GM18526 (cell line): ENCODE data around the gene MYO1B.

Experiments used
- POLR2A ChIP-seq: IDR thresholded peaks from 3 replicates; pipeline ENCODE4 v1.6.1; 2011; ENCODE audit not compliant: insufficient read length; ENCODE audit errors: extremely low read depth

Gene MYO1B

DNA sequence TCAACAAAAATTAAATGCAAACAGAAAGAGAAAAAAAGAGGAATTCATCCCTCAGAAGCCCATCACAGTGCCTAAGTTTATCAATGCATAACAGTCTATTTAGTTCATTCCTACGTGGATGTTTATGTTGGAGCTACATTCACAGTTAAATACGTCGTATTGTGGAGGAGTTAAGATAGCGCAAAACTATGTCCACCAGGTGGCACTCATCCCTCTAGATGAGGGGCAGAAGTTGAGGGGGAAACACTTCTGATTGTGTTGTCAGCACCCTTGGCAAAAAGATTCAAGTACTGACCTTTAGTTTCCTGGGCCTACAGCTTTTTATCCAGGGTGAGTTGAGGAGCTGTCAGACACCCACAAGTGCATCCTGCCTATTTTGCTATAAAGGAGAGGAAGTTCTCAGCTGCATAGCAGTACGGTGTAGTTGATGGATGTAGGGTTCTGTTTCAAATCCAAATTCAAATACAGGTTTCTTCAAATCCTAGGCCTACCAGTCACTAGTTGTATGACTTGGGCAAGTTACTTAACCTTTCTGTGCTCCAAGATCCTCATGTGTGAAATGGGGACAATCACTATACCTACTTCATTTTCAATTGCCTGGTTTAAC, 26.8 kb upstream of the MYO1B start:
- no peak for TF ChIP-seq POLR2A

DNA sequence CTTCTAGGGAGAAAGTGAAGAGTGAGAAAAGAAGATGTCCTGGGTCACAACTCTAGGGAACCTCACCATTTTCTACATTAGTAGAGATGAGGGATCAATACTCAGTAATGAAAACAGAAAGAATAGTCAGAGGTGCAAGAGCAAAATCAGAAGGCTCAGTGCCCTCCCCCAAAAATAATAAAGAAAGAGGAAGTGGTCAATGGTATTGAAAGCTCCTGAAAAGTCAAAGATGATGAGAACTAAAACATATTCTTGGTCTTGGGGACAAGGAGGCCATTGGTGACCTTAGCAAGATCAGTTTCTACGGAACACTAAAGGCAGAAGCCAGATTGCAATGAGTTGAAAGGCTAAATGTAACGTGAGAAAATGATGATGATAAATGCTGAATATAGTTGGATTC, 24.5 kb upstream of the MYO1B start:
- TF ChIP-seq POLR2A: no peak

- TF ChIP-seq POLR2A: no peak
These were observed 23.5 kb upstream of the MYO1B start for GRCh38 chr2:191221666-191222065.

DNA sequence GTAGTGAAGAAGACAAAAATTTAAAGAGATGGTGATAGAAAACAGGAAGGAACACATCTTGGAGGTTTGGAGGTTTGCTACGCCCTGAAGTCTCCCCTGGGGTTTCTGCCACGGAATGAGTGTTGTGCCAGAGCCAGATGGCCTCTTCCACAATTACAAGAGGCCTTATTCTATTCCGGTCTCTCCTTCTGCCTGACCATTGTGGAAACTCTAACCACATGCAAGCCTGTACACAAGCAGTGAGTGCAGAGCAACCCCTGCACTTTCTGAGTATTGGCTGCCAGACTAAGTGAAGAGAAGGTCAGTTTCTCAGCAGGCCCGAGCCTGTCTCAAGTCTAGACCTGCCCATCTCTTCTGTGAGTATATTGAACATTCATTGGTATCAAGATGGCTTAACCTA, 22.7 kb upstream of the MYO1B start:
- TF ChIP-seq POLR2A: no peak

DNA sequence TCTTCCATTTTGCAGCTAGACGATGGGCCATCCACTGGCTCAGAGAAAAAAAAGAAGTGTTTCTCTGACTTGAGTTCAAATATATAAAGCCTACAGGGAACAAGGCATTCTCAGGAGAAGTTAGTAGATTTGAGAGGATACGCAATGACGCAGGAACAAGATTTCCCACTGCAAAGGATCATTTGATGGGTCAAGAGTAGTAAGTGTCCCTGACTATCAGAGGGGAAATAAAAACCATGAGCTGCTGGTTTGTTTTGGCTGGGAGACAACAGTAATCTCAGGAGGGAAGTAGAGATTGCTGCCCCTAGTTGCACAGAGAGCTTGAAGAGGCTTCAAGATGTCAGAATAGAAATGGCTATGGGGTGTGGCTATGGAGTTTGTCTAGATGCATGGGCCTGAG, 22.3 kb upstream of the MYO1B start:
- no peak for TF ChIP-seq POLR2A

DNA sequence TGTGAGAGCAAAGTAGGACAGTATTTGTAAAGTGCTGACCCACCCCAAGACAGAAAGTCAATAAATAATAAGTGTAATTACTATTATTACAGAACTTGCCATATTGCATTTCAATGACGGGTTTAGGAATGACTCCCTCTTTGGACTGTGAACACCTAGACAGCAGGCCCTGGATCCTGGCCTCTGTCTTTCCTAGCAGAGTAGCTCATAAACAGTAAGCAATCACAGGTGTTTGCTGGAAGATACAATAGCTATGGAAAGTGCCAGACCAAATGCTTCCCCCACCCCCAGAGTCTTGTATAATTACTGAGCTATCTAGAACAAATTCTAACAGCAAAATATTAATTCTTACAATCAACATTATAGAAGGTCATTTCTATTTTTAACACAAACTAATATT, 20.1 kb upstream of the MYO1B start:
- TF ChIP-seq POLR2A: no peak

- no peak for TF ChIP-seq POLR2A
These were observed 19.5 kb upstream of the MYO1B start for GRCh38 chr2:191225690-191226089.

- TF ChIP-seq POLR2A: no peak
These were observed 19.0 kb upstream of the MYO1B start for GRCh38 chr2:191226196-191226595.

- no peak for TF ChIP-seq POLR2A
These were observed 16.9 kb upstream of the MYO1B start for GRCh38 chr2:191228333-191228732.

DNA sequence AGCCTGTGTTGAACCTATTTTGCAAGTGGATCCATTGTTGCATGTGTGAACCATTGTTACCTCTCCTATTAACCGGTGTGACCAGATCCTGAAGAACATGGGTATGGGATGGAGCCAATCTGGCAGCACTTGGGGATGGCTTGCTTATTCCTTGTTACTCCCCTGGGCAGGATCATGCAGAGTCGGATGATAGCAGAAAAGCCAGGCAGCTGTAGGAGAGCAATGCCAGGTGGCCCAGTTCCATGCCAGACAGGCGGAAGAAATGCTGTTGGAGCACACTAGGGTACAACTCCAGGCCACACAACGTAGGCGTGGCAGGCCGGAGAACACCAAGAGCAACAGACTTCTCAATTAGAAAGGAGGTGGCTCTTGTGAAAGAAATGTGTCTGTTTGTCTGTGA, 16.3 kb upstream of the MYO1B start:
- no peak for TF ChIP-seq POLR2A

DNA sequence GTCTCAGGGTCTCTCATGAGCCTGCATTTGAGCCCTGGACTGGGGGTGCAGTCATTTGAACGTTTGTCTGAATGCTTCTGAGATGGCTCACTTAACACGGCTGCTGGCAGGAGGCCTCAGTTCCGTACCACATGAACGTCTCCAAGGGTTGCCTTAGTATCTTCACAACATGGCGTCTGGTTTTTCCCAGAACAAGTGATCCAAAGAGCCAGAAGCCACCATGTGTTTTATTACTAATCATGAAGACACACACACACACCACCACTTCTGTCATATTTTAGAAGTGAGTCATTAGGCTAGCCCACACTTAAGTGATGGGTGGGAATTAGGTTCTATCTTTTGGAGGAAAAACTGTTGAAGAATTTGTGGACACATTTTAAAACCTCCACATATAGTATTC, 15.0 kb upstream of the MYO1B start:
- TF ChIP-seq POLR2A: no peak

DNA sequence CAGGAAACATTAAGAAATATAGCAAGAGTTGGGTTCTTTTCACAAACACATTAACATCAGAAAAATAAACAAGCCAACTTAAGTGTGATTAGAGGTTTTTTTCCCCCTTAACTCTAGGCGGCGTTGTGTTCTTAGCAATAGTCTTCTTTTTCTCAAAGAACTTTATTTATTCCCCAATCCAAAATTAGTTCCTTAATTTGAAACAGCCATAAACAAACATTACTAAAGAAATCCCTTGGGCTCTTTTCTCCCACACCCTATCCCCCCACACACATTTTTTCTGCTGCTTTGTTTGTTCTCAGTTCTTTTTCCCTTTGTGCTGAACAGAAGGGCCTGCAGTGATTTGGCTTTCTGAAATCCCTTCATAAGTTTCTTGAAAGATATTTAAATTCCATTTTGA, 13.2 kb upstream of the MYO1B start:
- no peak for TF ChIP-seq POLR2A

DNA sequence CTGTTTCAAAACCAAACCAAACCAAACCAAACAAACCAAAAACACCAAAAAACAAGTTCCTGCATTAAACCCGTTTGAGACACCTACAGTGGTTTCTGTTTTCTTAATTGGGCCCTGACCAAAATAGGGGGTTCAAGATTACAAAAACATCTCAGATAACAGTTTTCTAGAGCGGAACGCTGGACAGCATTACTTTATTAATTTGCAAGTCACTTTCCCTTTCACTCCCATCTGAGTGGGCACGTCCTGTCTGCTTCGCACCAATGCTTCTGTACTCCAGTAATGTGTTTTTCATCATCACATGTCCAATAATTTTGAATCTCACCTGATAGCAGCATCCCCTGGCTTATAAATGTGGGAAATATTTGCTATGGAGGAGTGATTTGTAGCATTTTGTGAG, 11.7 kb upstream of the MYO1B start:
- TF ChIP-seq POLR2A: no peak

- no peak for TF ChIP-seq POLR2A
These were observed 10.8 kb upstream of the MYO1B start for GRCh38 chr2:191234376-191234775.

GRCh38 chr2:191240871-191241270, 4.3 kb upstream of the MYO1B start:
- TF ChIP-seq POLR2A: no peak

DNA sequence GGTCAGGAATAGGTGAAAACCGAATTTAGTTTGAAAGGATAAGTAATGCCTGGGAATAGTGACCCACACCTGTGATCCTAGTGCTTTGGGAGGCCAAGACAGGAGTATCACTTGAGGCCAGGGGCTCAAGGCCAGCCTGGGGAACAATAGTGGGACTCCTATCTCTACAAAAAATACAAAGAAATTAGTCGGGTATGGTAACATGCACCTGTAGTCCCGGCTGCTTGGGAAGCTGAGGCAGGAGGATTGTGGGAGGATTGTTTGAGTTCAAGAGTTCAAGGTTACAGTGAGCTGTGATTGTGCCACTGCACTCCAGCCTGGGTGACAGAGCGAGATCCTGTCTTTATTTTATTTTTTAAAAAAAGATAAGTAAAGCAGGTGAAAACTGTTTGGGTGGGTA, 3.8 kb upstream of the MYO1B start:
- no peak for TF ChIP-seq POLR2A

DNA sequence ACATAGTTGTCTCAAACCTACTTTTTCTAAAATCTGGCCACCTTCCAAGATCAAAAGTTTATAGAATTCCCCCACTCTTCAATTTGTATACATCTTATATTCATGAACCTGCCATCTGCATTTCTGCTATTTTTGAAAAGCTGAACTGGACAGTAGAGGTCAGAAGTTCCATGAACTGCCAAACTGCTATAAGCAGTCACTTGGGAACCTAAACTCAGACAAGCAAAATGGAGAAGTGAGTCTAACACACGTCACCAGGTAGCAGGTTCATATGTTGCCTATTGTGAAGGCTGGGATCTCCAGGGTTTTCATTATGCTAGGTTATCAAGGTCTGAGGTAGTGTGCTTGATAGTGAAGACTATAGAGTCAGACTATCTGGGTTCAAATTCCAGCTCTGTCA, 2.0 kb upstream of the MYO1B start:
- no peak for TF ChIP-seq POLR2A

- no peak for TF ChIP-seq POLR2A
These were observed 854 bp upstream of the MYO1B start for GRCh38 chr2:191244350-191244749.

DNA sequence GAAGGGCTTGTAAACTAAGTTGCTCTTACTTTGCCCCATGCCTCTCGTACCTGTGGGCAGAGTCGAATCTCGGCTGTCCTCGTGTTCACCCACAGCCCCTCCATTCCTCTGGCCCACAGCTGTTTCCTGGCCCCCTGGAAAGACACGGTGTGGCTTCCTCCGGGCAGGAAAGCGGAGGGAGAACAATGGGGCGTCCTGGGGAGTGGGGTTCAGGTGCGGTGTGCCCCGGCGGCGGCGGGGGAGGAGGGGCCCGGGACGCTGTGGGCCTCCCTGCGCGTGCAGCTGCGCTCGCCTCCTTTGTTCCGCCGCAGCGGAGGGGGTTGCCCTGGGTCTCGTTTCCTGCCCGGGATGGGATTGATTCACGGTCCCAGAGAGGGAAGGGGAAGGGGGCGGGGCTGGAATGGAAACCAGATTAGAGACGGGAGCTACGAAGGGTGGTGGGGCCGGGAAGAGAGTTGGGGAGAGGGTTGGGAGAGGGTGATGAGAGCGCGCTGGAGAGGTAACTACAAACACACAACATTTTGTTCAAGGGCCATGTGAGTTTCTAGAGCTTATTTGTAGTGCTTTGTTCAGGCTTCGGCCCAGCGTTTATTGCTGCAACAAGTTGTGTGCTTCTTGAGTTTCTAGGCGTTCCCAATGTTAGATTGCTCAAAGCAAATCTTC, 796 bp downstream of the MYO1B start:
- no peak for TF ChIP-seq POLR2A
